Measurements from ENCODE around the gene CCDC146. TPM values are rescaled to one million over a fixed set of nuclear protein-coding genes. Genes with fewer than 3 reads are reported as not detected.

Gene CCDC146
- total and polyA plus RNA-seq, 2 of the 13 experiments (the other 11 are each of a cell fraction or from before 2014, with no cell fraction given): 2.4 to 4.1 TPM

- Histone ChIP-seq H3K9ac (ENCODE audit: insufficient read depth, low read depth, low read length) (no peak overlapping the region), H3K79me2 (ENCODE audit: insufficient read depth, low read length) (no peaks in the 10 kb centered on the region), H3K27ac (ENCODE audit: extremely low read length, insufficient read depth, low read length) (no peak overlapping the region), H3K27me3 (ENCODE audit: control insufficient read depth in 1 of 2, insufficient read depth in 2 of 2, low read length in 2 of 2) (no peaks in the 10 kb centered on the region), H3K9me3 (ENCODE audit: low read length) (peaks cover 21% of the 10 kb centered on the region), H3K36me3 (replicated peaks in 1 of 2; ENCODE audit: control insufficient read depth in 1 of 2, insufficient read depth in 2 of 2, low read length in 2 of 2) (no peaks in the 10 kb centered on the region), H3K4me1 (ENCODE audit: insufficient read depth, low read length) (no peaks in the 10 kb centered on the region), H2AFZ (ENCODE audit: low read length) (no peak overlapping the region), H4K20me1 (ENCODE audit: insufficient read depth, low read length) (no peaks in the 10 kb centered on the region), H3K4me2 (ENCODE audit: low read depth, low read length) (no peak overlapping the region), H3K4me3 (replicated peaks in 1 of 3; ENCODE audit: insufficient read depth in 1 of 3, low read depth in 2 of 3, low read length in 3 of 3) (no peak overlapping the region)
- no peak for DNase-seq (ENCODE audit: low spot score)
- intact Hi-C loops (cut with micrococcal nuclease; ENCODE audit: unreplicated experiment) (no loop called here), in situ Hi-C loops (cut with HindIII; ENCODE audit: extremely low pct_ligation_motif_present, low pct_unique_long_range_greater_than_20kb) (no loop called here)
- BruUV-seq (replicated peaks): no TSS peak
- TF ChIP-seq RFXANK (CRISPR knock-in tag; IDR thresholded peaks at IDR 0.05): no peak
- TF ChIP-seq ELF1 (CRISPR knock-in tag; IDR thresholded peaks at IDR 0.05): no peak
- TF ChIP-seq GTF2F1 (IDR thresholded peaks at IDR 0.05; ENCODE audit: low read length): no peak
- no peak for TF ChIP-seq ZNF891 (CRISPR knock-in tag; IDR thresholded peaks at IDR 0.05)
- no peak for TF ChIP-seq ZNF670 (CRISPR knock-in tag; IDR thresholded peaks at IDR 0.05; ENCODE audit: borderline replicate concordance)
- TF ChIP-seq SNAPC2 (CRISPR knock-in tag; IDR thresholded peaks at IDR 0.05): no peak
- TF ChIP-seq MED13 (CRISPR knock-in tag; IDR thresholded peaks at IDR 0.05): no peak
- TF ChIP-seq, protein P1, sequence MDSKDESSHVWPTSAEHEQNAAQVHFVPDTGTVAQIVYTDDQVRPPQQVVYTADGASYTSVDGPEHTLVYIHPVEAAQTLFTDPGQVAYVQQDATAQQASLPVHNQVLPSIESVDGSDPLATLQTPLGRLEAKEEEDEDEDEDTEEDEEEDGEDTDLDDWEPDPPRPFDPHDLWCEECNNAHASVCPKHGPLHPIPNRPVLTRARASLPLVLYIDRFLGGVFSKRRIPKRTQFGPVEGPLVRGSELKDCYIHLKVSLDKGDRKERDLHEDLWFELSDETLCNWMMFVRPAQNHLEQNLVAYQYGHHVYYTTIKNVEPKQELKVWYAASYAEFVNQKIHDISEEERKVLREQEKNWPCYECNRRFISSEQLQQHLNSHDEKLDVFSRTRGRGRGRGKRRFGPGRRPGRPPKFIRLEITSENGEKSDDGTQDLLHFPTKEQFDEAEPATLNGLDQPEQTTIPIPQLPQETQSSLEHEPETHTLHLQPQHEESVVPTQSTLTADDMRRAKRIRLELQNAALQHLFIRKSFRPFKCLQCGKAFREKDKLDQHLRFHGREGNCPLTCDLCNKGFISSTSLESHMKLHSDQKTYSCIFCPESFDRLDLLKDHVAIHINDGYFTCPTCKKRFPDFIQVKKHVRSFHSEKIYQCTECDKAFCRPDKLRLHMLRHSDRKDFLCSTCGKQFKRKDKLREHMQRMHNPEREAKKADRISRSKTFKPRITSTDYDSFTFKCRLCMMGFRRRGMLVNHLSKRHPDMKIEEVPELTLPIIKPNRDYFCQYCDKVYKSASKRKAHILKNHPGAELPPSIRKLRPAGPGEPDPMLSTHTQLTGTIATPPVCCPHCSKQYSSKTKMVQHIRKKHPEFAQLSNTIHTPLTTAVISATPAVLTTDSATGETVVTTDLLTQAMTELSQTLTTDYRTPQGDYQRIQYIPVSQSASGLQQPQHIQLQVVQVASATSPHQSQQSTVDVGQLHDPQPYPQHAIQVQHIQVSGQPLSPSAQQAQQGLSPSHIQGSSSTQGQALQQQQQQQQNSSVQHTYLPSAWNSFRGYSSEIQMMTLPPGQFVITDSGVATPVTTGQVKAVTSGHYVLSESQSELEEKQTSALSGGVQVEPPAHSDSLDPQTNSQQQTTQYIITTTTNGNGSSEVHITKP (CRISPR knock-in tag; IDR thresholded peaks at IDR 0.05; ENCODE audit: low read depth): no peak
- TF ChIP-seq ZSCAN12 (CRISPR knock-in tag; IDR thresholded peaks at IDR 0.05): no peak
- ChIA-PET CTCF (ENCODE audit: low intra/inter-chr PET ratio, low total read pairs) (no interaction called here), POLR2A (no interaction called here)
- no peak for ATAC-seq
- no peak for FAIRE-seq
Observed at GRCh38 chr7:77208416-77208815, 86.0 kb downstream of the CCDC146 start.
